GM13977 (cell line): ENCODE measurements around the gene NLRP7.

ENCODE experiments used
- DNase-seq: peaks from one replicate; pipeline ENCODE4 v3.0.0; 2012; ENCODE audit warnings: low spot score
- CTCF ChIP-seq: IDR thresholded peaks from 2 replicates; pipeline ENCODE4 v1.5.1; 2012; ENCODE audit warnings: mild to moderate bottlenecking, control low read depth; ENCODE audit not compliant: insufficient read depth; ENCODE audit errors: extremely low read depth, missing control alignments
- in situ Hi-C: fragments of 300-500 bp; cut with MboI; formaldehyde crosslinking; loops from one replicate; pipeline ENCODE4 v1.12.0; 2022; ENCODE audit warnings: low sequenced_read_pairs, low pct_unique_long_range_greater_than_20kb, mixed read lengths, inconsistent platforms; ENCODE audit not compliant: unreplicated experiment

Gene NLRP7

GRCh38 chr19:54937926-54938325 lies 9.4 kb downstream of the NLRP7 start:
- no peak for TF ChIP-seq CTCF
- DNase-seq = peak; percentile 86
- in situ Hi-C loops = no loop called here

- TF ChIP-seq CTCF = no peak
- in situ Hi-C loops = no loop called here
- no peak for DNase-seq
Measured at GRCh38 chr19:54928299-54928698, 19.0 kb downstream of the NLRP7 start.

GRCh38 chr19:54923276-54923675 lies 24.1 kb downstream of the NLRP7 start:
- in situ Hi-C loops = loop anchor here (25.0 kb wide), 1 partner anchor 436 kb away; no protein-coding TSS in a partner anchor
- no peak for TF ChIP-seq CTCF
- no peak for DNase-seq

- in situ Hi-C loops = loop anchor here (25.0 kb wide), 1 partner anchor 434 kb away; no protein-coding TSS in a partner anchor
- no peak for TF ChIP-seq CTCF
Measured at GRCh38 chr19:54921082-54921481, 26.2 kb downstream of the NLRP7 start.

GRCh38 chr19:54919646-54920563 lies 27.4 kb downstream of the NLRP7 start:
- in situ Hi-C loops = loop anchor here (25.0 kb wide), 1 partner anchor 433 kb away; no protein-coding TSS in a partner anchor

More at GRCh38 chr19:54921082-54921481, 26.2 kb downstream of the NLRP7 start:
- DNase-seq = no peak

GRCh38 chr19:54918499-54918898 lies 28.8 kb downstream of the NLRP7 start:
- no peak for TF ChIP-seq CTCF
- in situ Hi-C loops = loop anchor here (25.0 kb wide), 1 partner anchor 431 kb away; no protein-coding TSS in a partner anchor
- DNase-seq = no peak

More at GRCh38 chr19:54919646-54920563, 27.4 kb downstream of the NLRP7 start:
- peak; percentile 30 for TF ChIP-seq CTCF
- peak; percentile 24 for DNase-seq
